Measurements from ENCODE around the gene PRKCH. TPM values are rescaled to one million over a fixed set of nuclear protein-coding genes. Genes with fewer than 3 reads are reported as not detected.

The PRKCH gene
- total RNA-seq, 1 experiment from 2014 or later = 2.7 TPM

GRCh38 chr14:61542848-61543790 lies 221.7 kb downstream of the PRKCH start:
- H3K27me3 ChIP-seq (ENCODE audit: control insufficient read depth, insufficient read depth, low read length) = no peaks in the 10 kb centered on the region; the same call in 1 of the 2 replicates
- no peak for ATAC-seq
- POLR2A ChIA-PET = no interaction called here
- CTCF ChIA-PET = no interaction called here
- in situ Hi-C loops (cut with HindIII; ENCODE audit: low pct_unique_long_range_greater_than_20kb, low sequenced_read_pairs) = no loop called here
- no TSS peak for BruUV-seq (replicated peaks)
- no peaks in the 10 kb centered on the region for H3K36me3 ChIP-seq (ENCODE audit: control insufficient read depth, insufficient read depth, low read length)
- H3K4me3 ChIP-seq (ENCODE audit: low read depth in 2 of 2, low read length in 2 of 2) = no peak overlapping the region
- no peak for TF ChIP-seq CTCF (IDR thresholded peaks at IDR 0.05)
- TF ChIP-seq, protein P1, sequence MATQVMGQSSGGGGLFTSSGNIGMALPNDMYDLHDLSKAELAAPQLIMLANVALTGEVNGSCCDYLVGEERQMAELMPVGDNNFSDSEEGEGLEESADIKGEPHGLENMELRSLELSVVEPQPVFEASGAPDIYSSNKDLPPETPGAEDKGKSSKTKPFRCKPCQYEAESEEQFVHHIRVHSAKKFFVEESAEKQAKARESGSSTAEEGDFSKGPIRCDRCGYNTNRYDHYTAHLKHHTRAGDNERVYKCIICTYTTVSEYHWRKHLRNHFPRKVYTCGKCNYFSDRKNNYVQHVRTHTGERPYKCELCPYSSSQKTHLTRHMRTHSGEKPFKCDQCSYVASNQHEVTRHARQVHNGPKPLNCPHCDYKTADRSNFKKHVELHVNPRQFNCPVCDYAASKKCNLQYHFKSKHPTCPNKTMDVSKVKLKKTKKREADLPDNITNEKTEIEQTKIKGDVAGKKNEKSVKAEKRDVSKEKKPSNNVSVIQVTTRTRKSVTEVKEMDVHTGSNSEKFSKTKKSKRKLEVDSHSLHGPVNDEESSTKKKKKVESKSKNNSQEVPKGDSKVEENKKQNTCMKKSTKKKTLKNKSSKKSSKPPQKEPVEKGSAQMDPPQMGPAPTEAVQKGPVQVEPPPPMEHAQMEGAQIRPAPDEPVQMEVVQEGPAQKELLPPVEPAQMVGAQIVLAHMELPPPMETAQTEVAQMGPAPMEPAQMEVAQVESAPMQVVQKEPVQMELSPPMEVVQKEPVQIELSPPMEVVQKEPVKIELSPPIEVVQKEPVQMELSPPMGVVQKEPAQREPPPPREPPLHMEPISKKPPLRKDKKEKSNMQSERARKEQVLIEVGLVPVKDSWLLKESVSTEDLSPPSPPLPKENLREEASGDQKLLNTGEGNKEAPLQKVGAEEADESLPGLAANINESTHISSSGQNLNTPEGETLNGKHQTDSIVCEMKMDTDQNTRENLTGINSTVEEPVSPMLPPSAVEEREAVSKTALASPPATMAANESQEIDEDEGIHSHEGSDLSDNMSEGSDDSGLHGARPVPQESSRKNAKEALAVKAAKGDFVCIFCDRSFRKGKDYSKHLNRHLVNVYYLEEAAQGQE (IDR thresholded peaks at IDR 0.05; ENCODE audit: insufficient read depth in 1 of 2, low read depth in 2 of 2, low read length in 1 of 2) = no peak
- no peak for TF ChIP-seq POLR2AphosphoS5 (IDR thresholded peaks at IDR 0.05; ENCODE audit: low read depth, low read length)
- no peak for TF ChIP-seq SIN3A (IDR thresholded peaks at IDR 0.05; ENCODE audit: borderline replicate concordance, insufficient read depth, low read depth, low read length)
- TF ChIP-seq TCF7L2 (IDR thresholded peaks at IDR 0.05; ENCODE audit: low read depth, low read length) = no peak
- no peak for DNase-seq (ENCODE audit: low read depth, low spot score)
- intact Hi-C loops (cut with micrococcal nuclease; ENCODE audit: unreplicated experiment) = no loop called here
- no peak overlapping the region for H3K27ac ChIP-seq (ENCODE audit: low read length)
- H3K9me3 ChIP-seq (ENCODE audit: control insufficient read depth, insufficient read depth, low read depth, low read length) = no peaks in the 10 kb centered on the region
- no peaks in the 10 kb centered on the region for H3K4me1 ChIP-seq (ENCODE audit: control insufficient read depth, insufficient read depth, low read length)

GRCh38 chr14:61543946-61544345 lies 222.6 kb downstream of the PRKCH start:
- no peaks in the 10 kb centered on the region for H3K9me3 ChIP-seq (ENCODE audit: control insufficient read depth, insufficient read depth, low read depth, low read length)
- POLR2A ChIA-PET = no interaction called here
- no peak for DNase-seq (ENCODE audit: low read depth, low spot score)
- intact Hi-C loops (cut with micrococcal nuclease; ENCODE audit: unreplicated experiment) (no loop called here), in situ Hi-C loops (cut with HindIII; ENCODE audit: low pct_unique_long_range_greater_than_20kb, low sequenced_read_pairs) (no loop called here)
- TF ChIP-seq POLR2AphosphoS5 (IDR thresholded peaks at IDR 0.05; ENCODE audit: low read depth, low read length) = no peak
- CTCF ChIA-PET = interaction anchor here (0.5 kb wide), 1 partner anchor 10 kb away, joined by 3 read pairs; no protein-coding TSS in a partner anchor
- no peak overlapping the region for H3K27ac ChIP-seq (ENCODE audit: low read length)
- ATAC-seq = no peak
- H3K27me3 ChIP-seq (ENCODE audit: control insufficient read depth, insufficient read depth, low read length) = no peaks in the 10 kb centered on the region
- no peaks in the 10 kb centered on the region for H3K4me1 ChIP-seq (ENCODE audit: control insufficient read depth, insufficient read depth, low read length)
- H3K4me3 ChIP-seq (ENCODE audit: low read depth in 2 of 2, low read length in 2 of 2) = no peak overlapping the region
- BruUV-seq (replicated peaks) = no TSS peak
- H3K36me3 ChIP-seq (ENCODE audit: control insufficient read depth, insufficient read depth, low read length) = no peaks in the 10 kb centered on the region

Data from Panc1 (cell line).